PFSK-1 (cell line): ENCODE data around the gene CD247.

Experiments
- FOXP2 ChIP-seq: optimal IDR thresholded peaks from 2 replicates; pipeline ENCODE3; 2011; ENCODE audit warnings: borderline replicate concordance, control low read depth, inconsistent platforms; ENCODE audit not compliant: insufficient read depth; ENCODE audit errors: extremely low read length, extremely low read depth
- POLR2AphosphoS5 ChIP-seq: IDR thresholded peaks from 2 replicates; pipeline ENCODE4 v1.6.1; 2012; ENCODE audit warnings: low read depth, mild to moderate bottlenecking, control low read depth, low read length, moderate library complexity
- REST ChIP-seq, 2 experiments: IDR thresholded peaks; 2 replicates each; pipeline versions ENCODE4 v1.6.1 to v1.8.0; 2011 to 2012; ENCODE audit warnings: low read depth in 2 of 2, low read length in 2 of 2, control low read depth in 1 of 2, inconsistent platforms in 1 of 2, mild to moderate bottlenecking in 1 of 2, moderate library complexity in 1 of 2; ENCODE audit not compliant: insufficient read depth in 1 of 2
- SIN3A ChIP-seq: IDR thresholded peaks from 2 replicates; pipeline ENCODE4 v1.6.1; 2012; ENCODE audit warnings: mild to moderate bottlenecking, low read length, moderate library complexity, borderline replicate concordance; ENCODE audit not compliant: insufficient read depth
- TAF1 ChIP-seq: IDR thresholded peaks from 2 replicates; pipeline ENCODE4 v1.6.1; 2012; ENCODE audit warnings: low read length, control low read depth, borderline replicate concordance; ENCODE audit not compliant: insufficient read depth

CD247 gene

DNA sequence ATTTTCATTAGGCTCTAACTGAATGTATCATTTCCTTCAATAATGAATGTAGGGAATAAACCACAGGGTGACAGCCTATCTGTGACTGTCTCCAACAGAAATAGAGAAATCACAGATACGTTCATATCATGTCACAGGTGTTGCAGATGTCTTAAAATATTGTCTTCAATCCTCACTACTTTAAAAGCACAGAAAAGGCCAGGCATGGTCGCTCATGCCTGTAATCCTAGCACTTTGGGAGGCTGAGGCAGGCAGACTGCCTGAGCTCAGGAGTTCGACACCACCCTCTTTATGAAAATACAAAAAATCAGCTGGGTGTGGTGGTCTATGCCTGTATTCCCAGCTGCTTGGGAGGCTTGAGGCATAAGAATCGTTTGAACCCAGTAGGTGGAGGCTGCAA is 27.0 kb upstream of the CD247 start:
- TF ChIP-seq POLR2AphosphoS5 (no peak), TAF1 (no peak), FOXP2 (no peak), REST (IDR thresholded peaks at IDR 0.05; ENCODE audit: insufficient read depth in 1 of 2, low read depth in 2 of 2, low read length in 2 of 2) (no peak), SIN3A (no peak)

GRCh38 chr1:167544447-167545093 is 26.2 kb upstream of the CD247 start:
- TF ChIP-seq FOXP2, result no peak
- no peak for TF ChIP-seq SIN3A
- no peak for TF ChIP-seq REST (IDR thresholded peaks at IDR 0.05; ENCODE audit: insufficient read depth in 1 of 2, low read depth in 2 of 2, low read length in 2 of 2)
- no peak for TF ChIP-seq TAF1
- TF ChIP-seq POLR2AphosphoS5, result no peak

DNA sequence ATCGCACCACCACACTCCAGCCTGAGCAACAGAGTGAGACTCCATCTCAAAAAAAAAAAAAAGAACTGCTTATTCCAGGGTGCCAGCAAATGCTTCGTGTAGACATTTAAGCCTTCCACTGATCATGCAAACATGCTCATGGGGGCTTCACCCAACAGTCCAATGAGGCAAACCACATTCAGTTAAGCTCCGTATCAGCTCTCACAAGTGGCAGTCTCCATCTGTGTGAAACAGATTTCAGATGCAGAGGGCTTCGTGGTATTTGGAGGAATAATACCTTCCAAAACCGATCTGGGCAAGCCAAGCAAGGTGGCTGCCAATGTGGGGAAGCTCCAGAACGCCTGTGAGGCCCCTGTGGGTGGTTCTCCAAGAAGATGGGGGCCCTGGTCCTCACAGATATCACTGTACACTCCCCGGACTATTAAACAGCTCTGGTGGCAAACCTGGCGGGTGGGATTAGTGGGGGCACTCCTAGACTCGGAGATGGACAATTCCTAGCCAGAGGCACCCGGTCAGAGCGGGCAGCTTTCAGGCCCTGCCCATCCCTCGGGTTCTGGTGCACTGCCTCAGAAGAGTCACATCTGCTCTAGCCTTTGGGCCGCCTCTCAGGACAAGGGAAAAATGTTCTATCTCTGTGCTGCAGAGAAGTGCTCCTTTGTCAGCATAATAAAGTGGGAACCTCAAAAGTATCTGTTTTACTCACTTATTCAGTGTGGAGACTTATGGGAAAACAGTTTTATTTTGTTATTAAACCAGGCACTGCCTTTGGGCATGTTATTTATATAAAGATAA is 25.1 kb upstream of the CD247 start:
- no peak for TF ChIP-seq TAF1
- no peak for TF ChIP-seq POLR2AphosphoS5
- TF ChIP-seq REST (IDR thresholded peaks at IDR 0.05; ENCODE audit: insufficient read depth in 1 of 2, low read depth in 2 of 2, low read length in 2 of 2), result no peak
- no peak for TF ChIP-seq SIN3A
- TF ChIP-seq FOXP2, result no peak

- no peak for TF ChIP-seq SIN3A
- no peak for TF ChIP-seq FOXP2
- TF ChIP-seq POLR2AphosphoS5, result no peak
- TF ChIP-seq TAF1, result no peak
- no peak for TF ChIP-seq REST (IDR thresholded peaks at IDR 0.05; ENCODE audit: insufficient read depth in 1 of 2, low read depth in 2 of 2, low read length in 2 of 2)
Observed at GRCh38 chr1:167542109-167543032, 24.0 kb upstream of the CD247 start.
